Measurements from ENCODE around the gene TMEM263. TPM values are rescaled to one million over a fixed set of nuclear protein-coding genes. Genes with fewer than 3 reads are reported as not detected.
"Not testable (repeated sequence)": the region's sequence is repeated elsewhere in the genome, so short reads cannot be mapped to it uniquely, and the experiment has no call there.

The TMEM263 gene
- polyA plus RNA-seq, 1 donor from 2014 or later: 27.1 TPM

- H3K9ac ChIP-seq (ENCODE audit: low read length): no peak overlapping the region
- no peaks in the 10 kb centered on the region for H4K20me1 ChIP-seq (ENCODE audit: insufficient read depth)
- no peaks in the 10 kb centered on the region for H3K9me2 ChIP-seq (ENCODE audit: insufficient read depth, low read length)
- H3F3A ChIP-seq (ENCODE audit: insufficient read depth, low read length, poor library complexity, severe bottlenecking): no peaks in the 10 kb centered on the region
- TF ChIP-seq EP300 (conservative IDR thresholded peaks at IDR 0.05; ENCODE audit: poor library complexity, severe bottlenecking): no peak
- TF ChIP-seq, protein P1, sequence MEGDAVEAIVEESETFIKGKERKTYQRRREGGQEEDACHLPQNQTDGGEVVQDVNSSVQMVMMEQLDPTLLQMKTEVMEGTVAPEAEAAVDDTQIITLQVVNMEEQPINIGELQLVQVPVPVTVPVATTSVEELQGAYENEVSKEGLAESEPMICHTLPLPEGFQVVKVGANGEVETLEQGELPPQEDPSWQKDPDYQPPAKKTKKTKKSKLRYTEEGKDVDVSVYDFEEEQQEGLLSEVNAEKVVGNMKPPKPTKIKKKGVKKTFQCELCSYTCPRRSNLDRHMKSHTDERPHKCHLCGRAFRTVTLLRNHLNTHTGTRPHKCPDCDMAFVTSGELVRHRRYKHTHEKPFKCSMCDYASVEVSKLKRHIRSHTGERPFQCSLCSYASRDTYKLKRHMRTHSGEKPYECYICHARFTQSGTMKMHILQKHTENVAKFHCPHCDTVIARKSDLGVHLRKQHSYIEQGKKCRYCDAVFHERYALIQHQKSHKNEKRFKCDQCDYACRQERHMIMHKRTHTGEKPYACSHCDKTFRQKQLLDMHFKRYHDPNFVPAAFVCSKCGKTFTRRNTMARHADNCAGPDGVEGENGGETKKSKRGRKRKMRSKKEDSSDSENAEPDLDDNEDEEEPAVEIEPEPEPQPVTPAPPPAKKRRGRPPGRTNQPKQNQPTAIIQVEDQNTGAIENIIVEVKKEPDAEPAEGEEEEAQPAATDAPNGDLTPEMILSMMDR (IDR thresholded peaks at IDR 0.05; ENCODE audit: poor library complexity, severe bottlenecking): peak; percentile 86
- TF ChIP-seq, protein P2, sequence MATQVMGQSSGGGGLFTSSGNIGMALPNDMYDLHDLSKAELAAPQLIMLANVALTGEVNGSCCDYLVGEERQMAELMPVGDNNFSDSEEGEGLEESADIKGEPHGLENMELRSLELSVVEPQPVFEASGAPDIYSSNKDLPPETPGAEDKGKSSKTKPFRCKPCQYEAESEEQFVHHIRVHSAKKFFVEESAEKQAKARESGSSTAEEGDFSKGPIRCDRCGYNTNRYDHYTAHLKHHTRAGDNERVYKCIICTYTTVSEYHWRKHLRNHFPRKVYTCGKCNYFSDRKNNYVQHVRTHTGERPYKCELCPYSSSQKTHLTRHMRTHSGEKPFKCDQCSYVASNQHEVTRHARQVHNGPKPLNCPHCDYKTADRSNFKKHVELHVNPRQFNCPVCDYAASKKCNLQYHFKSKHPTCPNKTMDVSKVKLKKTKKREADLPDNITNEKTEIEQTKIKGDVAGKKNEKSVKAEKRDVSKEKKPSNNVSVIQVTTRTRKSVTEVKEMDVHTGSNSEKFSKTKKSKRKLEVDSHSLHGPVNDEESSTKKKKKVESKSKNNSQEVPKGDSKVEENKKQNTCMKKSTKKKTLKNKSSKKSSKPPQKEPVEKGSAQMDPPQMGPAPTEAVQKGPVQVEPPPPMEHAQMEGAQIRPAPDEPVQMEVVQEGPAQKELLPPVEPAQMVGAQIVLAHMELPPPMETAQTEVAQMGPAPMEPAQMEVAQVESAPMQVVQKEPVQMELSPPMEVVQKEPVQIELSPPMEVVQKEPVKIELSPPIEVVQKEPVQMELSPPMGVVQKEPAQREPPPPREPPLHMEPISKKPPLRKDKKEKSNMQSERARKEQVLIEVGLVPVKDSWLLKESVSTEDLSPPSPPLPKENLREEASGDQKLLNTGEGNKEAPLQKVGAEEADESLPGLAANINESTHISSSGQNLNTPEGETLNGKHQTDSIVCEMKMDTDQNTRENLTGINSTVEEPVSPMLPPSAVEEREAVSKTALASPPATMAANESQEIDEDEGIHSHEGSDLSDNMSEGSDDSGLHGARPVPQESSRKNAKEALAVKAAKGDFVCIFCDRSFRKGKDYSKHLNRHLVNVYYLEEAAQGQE (IDR thresholded peaks at IDR 0.05; ENCODE audit: borderline replicate concordance): no peak
- no peak for TF ChIP-seq EZH2 (IDR thresholded peaks at IDR 0.05; ENCODE audit: borderline replicate concordance, insufficient read depth, low read length, poor library complexity, severe bottlenecking)
- peak; percentile 87 for TF ChIP-seq RAD21 (conservative IDR thresholded peaks at IDR 0.05)
- TF ChIP-seq SMC3 (conservative IDR thresholded peaks at IDR 0.05; ENCODE audit: poor library complexity): peak; percentile 87
- no peak for TF ChIP-seq POLR2AphosphoS5 (IDR thresholded peaks at IDR 0.05)
- no peak for TF ChIP-seq TAF1 (IDR thresholded peaks at IDR 0.05; ENCODE audit: low read depth)
- no peak for TF ChIP-seq MXI1 (conservative IDR thresholded peaks at IDR 0.05; ENCODE audit: poor library complexity, severe bottlenecking)
- no peak overlapping the region for H3K4me3 ChIP-seq (ENCODE audit: low read length)
- H2AFZ ChIP-seq (ENCODE audit: low read depth, low read length): no peak overlapping the region
- H3K4me2 ChIP-seq (ENCODE audit: low read length): no peak overlapping the region
- no peak overlapping the region for H3K27ac ChIP-seq (ENCODE audit: low read length)
- H3K36me3 ChIP-seq (ENCODE audit: insufficient read depth, low read length): no peaks in the 10 kb centered on the region
- no peaks in the 10 kb centered on the region for H3K79me2 ChIP-seq (replicated peaks; ENCODE audit: insufficient read depth, low read length)
- no peaks in the 10 kb centered on the region for H3K27me3 ChIP-seq (ENCODE audit: insufficient read depth, low read depth, low read length)
- no peaks in the 10 kb centered on the region for H3K9me3 ChIP-seq (ENCODE audit: low read length)
These were observed 35.7 kb upstream of the TMEM263 start for GRCh38 chr12:106919910-106920544.

- not testable (repeated sequence) for H3K27ac ChIP-seq (ENCODE audit: low read length); H2AFZ ChIP-seq (ENCODE audit: low read depth, low read length); H4K20me1 ChIP-seq (ENCODE audit: insufficient read depth); H3F3A ChIP-seq (ENCODE audit: insufficient read depth, low read length, poor library complexity, severe bottlenecking); H3K36me3 ChIP-seq (ENCODE audit: insufficient read depth, low read length); H3K4me3 ChIP-seq (ENCODE audit: low read length); H3K9me3 ChIP-seq (ENCODE audit: low read length); H3K4me2 ChIP-seq (ENCODE audit: low read length); H3K79me2 ChIP-seq (replicated peaks; ENCODE audit: insufficient read depth, low read length); H3K27me3 ChIP-seq (ENCODE audit: insufficient read depth, low read depth, low read length); H3K9me2 ChIP-seq (ENCODE audit: insufficient read depth, low read length); H3K9ac ChIP-seq (ENCODE audit: low read length)
These were observed 33.7 kb upstream of the TMEM263 start for GRCh38 chr12:106921976-106922375.

- not testable (repeated sequence) for H3K36me3 ChIP-seq (ENCODE audit: insufficient read depth, low read length); H3K79me2 ChIP-seq (replicated peaks; ENCODE audit: insufficient read depth, low read length); H3K9ac ChIP-seq (ENCODE audit: low read length)
These were observed 32.1 kb upstream of the TMEM263 start for GRCh38 chr12:106923594-106923993.

More at GRCh38 chr12:106923594-106923993, 32.1 kb upstream of the TMEM263 start:
- H2AFZ ChIP-seq (ENCODE audit: low read depth, low read length); H3K9me2 ChIP-seq (ENCODE audit: insufficient read depth, low read length); H3K4me2 ChIP-seq (ENCODE audit: low read length); H3K9me3 ChIP-seq (ENCODE audit: low read length); H3K27me3 ChIP-seq (ENCODE audit: insufficient read depth, low read depth, low read length); H3K27ac ChIP-seq (ENCODE audit: low read length); H3K4me3 ChIP-seq (ENCODE audit: low read length); H4K20me1 ChIP-seq (ENCODE audit: insufficient read depth); H3F3A ChIP-seq (ENCODE audit: insufficient read depth, low read length, poor library complexity, severe bottlenecking): not testable (repeated sequence)
